ENCODE data around the gene MYL10.
"Not testable (repeated sequence)": the region's sequence is repeated elsewhere in the genome, so short reads cannot be mapped to it uniquely, and the experiment has no call there.

The MYL10 gene

GRCh38 chr7:101650579-101651081, 21.5 kb upstream of the MYL10 start:
- no peak for DNase-seq

- not testable (repeated sequence) for DNase-seq
Measured at GRCh38 chr7:101647876-101648275, 18.8 kb upstream of the MYL10 start.

GRCh38 chr7:101645951-101646350, 16.9 kb upstream of the MYL10 start:
- no peak for DNase-seq

DNA sequence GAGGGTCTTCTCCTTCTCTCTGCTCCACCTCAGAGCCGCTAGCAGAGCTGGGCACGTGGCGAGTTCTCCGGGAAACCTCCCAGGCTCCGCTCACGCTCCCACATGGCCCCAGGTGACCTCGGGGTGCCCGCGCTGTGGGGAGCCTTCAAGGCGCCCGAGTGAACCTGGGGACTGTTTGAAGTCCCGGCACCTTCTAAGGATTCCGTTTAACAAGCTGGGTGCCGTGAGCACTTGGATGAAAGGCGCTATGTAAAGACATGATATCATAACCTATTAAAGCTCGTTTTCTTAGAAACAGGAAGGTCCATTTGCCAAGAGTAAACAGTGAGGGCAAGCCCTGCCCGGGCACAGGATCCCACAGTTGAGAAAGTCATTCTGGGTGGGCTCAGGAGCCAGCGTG, 15.8 kb upstream of the MYL10 start:
- no peak for DNase-seq

- not testable (repeated sequence) for DNase-seq
Measured at GRCh38 chr7:101639127-101639526, 10.0 kb upstream of the MYL10 start.

GRCh38 chr7:101636822-101637623, 7.9 kb upstream of the MYL10 start:
- DNase-seq, result no peak

- no peak for DNase-seq
Measured at GRCh38 chr7:101635484-101635883, 6.4 kb upstream of the MYL10 start.

GRCh38 chr7:101634196-101634717, 5.2 kb upstream of the MYL10 start:
- no peak for DNase-seq

- peak; percentile 63 to 67 for DNase-seq
Measured at GRCh38 chr7:101633511-101633910, 4.4 kb upstream of the MYL10 start.

GRCh38 chr7:101632641-101633040, 3.5 kb upstream of the MYL10 start:
- no peak for DNase-seq

DNA sequence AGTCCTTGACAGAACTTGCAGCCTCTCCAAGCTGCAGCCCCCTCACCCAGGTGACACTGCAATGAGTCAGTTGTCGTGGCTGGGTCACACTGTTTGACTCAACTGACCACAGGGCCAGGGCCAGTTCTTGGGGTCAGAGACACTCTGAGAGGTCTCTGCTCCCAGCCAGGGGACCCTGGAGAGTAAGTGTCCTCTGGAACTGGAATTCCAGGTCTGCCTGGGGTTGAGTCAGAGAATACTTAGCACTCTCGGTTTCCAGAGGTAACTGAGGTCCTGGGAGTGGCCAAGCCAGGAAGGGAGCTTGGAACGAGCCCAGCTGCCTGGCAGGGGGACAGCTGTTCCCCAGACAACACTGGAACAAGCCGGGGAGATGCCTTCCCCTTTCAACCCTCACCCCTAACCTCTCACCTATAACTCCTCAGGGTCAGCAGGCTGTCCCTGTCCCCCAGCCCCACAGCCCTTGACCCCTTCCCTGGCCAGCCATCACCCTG, 2.2 kb upstream of the MYL10 start:
- DNase-seq, result no peak

DNA sequence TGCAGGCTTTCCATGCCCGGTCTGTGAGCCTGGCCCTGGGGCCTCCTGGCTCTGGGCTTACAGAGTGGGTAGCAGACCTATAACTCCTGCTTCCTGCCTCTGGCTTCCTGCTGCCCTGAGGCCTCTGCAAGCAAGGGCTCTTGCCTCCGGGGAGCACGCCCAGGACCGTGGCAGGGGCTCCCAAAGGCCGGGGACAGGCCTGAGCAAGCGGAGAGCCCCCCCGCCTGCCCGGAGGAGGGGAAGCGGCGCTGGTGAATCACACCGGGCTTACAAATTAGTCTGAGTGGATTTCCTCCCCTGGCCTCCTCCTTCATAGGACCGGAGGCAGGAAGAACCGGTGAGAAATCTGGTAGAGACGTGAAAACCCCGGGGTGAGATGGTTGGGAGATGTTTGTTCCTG, 1.5 kb upstream of the MYL10 start:
- no peak for DNase-seq

DNA sequence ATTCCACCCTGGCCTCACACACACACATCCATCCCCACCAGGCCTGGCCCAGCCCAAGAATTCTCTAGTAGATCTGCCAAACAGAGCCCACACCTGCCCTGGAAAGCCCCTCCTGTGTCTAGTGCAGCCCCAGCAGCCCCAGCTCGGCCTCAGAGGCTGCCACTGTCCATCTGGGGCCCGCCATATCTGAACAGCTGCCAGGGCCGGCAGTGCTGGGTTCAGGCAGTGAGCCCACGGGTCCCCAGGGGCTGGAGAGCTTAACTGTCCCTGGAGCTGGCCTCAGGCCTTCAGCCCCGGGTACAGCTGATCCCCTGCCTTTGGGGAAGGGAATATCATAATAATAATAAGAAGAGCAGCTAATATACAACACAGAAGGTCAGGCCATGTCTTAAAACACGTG, 574 bp downstream of the MYL10 start:
- no peak for DNase-seq

- DNase-seq, result no peak
Measured at GRCh38 chr7:101626758-101627157, 2.3 kb downstream of the MYL10 start.

GRCh38 chr7:101626069-101626671, 2.9 kb downstream of the MYL10 start:
- no peak for DNase-seq

- no peak for DNase-seq
Measured at GRCh38 chr7:101625031-101625791, 3.9 kb downstream of the MYL10 start.

GRCh38 chr7:101624246-101625001, 4.7 kb downstream of the MYL10 start:
- DNase-seq, result peak in 1 of 2 experiments; percentile 16

- no peak for DNase-seq
Measured at GRCh38 chr7:101622609-101623173, 6.4 kb downstream of the MYL10 start.

GRCh38 chr7:101620991-101621390, 8.1 kb downstream of the MYL10 start:
- no peak for DNase-seq

- DNase-seq, result no peak
Measured at GRCh38 chr7:101620395-101620794, 8.7 kb downstream of the MYL10 start.

DNA sequence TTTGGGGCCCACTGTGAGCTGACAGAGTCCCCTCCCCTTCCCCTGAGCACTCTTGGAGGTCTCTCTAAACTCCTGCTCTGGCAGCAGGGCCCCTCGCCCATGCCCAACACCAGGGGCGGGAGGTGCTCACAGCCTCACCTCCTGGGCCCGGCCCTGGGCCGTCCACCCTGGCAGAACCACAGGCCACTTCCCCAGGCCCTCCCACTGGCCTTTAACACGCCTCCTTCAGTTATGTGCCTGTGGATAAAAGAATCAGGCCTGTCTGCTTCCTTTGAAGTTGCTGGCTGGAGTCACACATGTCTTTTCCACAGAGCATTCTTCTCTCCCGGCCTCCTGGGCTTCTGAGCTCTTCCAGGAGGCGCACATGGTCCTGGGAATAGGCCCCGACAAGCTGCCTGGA, 10.2 kb downstream of the MYL10 start:
- no peak for DNase-seq

DNA sequence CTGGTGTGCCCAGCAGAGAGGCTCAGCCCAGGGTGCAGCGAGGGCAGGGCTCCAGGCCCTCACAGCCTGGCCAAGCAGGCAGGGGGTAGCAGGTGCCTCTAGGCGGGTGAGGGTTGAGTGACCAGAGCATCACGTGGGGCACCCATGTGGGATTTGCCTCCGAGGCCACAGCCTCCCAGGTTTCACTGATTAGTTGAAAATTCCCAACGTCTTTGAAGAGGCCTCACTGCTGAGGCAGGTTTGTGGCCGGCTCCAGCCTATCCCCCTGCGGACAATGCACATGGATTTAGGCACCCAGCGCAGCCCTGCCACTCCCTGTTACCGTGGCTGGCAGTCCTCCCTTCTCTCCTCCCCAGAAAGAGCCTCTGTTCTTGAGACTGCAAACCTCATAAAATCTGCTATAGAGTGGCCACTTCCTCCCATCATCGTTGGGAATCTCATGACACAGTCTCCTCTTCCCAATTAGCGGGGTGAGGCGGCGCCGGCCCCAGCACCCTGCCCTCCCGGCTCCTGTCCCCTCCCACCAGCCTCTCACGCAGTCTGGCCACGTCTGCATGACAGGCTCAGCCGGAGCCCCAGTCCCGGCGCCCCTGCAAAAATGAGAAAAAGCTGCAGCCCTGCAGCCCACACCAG, 10.8 kb downstream of the MYL10 start:
- DNase-seq, result no peak

Data from cerebellar nuclear complex (tissue), 1 donor.